ENCODE results near the gene CAMK2G.

CAMK2G gene

GRCh38 chr10:73814896-73815718 is 59.2 kb downstream of the CAMK2G start:
- no peak overlapping the region for H3K4me3 ChIP-seq (ENCODE audit: low read depth, low read length)
- TF ChIP-seq, protein P1, sequence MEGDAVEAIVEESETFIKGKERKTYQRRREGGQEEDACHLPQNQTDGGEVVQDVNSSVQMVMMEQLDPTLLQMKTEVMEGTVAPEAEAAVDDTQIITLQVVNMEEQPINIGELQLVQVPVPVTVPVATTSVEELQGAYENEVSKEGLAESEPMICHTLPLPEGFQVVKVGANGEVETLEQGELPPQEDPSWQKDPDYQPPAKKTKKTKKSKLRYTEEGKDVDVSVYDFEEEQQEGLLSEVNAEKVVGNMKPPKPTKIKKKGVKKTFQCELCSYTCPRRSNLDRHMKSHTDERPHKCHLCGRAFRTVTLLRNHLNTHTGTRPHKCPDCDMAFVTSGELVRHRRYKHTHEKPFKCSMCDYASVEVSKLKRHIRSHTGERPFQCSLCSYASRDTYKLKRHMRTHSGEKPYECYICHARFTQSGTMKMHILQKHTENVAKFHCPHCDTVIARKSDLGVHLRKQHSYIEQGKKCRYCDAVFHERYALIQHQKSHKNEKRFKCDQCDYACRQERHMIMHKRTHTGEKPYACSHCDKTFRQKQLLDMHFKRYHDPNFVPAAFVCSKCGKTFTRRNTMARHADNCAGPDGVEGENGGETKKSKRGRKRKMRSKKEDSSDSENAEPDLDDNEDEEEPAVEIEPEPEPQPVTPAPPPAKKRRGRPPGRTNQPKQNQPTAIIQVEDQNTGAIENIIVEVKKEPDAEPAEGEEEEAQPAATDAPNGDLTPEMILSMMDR (IDR thresholded peaks at IDR 0.05; ENCODE audit: borderline replicate concordance, insufficient read depth, low read depth, low read length), result no peak; the same call in 1 of the 2 replicates

GRCh38 chr10:73814276-73814895 is 60.0 kb downstream of the CAMK2G start:
- no peak overlapping the region for H3K4me3 ChIP-seq (ENCODE audit: low read depth, low read length)
- TF ChIP-seq, protein P1 (IDR thresholded peaks at IDR 0.05; ENCODE audit: borderline replicate concordance, insufficient read depth, low read depth, low read length), result no peak

GRCh38 chr10:73813333-73813732 is 61.0 kb downstream of the CAMK2G start:
- TF ChIP-seq, protein P1 (IDR thresholded peaks at IDR 0.05; ENCODE audit: borderline replicate concordance, insufficient read depth, low read depth, low read length), result no peak
- H3K4me3 ChIP-seq (ENCODE audit: low read depth, low read length), result no peak overlapping the region

DNA sequence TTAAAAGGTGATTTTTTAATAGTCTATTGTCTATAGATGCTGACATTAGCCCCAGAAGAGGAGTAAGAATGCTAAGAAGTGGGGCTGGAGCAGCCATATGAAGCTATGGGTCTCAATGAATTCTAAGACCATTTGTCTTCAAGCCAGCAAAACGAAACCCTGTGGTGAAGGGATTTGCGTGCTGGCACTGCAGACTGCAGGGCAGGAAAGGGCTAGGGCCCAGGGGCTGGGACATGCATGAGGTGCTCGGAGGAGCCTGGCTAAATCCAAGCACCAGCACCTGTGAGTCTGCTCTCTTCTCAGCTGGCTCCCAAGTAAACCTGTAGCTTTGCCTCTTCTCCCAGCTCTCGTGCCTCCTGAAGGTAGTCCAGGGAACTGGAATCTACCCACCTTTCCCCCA is 61.7 kb downstream of the CAMK2G start:
- TF ChIP-seq, protein P1 (IDR thresholded peaks at IDR 0.05; ENCODE audit: borderline replicate concordance, insufficient read depth, low read depth, low read length), result no peak
- no peak overlapping the region for H3K4me3 ChIP-seq (ENCODE audit: low read depth, low read length)

DNA sequence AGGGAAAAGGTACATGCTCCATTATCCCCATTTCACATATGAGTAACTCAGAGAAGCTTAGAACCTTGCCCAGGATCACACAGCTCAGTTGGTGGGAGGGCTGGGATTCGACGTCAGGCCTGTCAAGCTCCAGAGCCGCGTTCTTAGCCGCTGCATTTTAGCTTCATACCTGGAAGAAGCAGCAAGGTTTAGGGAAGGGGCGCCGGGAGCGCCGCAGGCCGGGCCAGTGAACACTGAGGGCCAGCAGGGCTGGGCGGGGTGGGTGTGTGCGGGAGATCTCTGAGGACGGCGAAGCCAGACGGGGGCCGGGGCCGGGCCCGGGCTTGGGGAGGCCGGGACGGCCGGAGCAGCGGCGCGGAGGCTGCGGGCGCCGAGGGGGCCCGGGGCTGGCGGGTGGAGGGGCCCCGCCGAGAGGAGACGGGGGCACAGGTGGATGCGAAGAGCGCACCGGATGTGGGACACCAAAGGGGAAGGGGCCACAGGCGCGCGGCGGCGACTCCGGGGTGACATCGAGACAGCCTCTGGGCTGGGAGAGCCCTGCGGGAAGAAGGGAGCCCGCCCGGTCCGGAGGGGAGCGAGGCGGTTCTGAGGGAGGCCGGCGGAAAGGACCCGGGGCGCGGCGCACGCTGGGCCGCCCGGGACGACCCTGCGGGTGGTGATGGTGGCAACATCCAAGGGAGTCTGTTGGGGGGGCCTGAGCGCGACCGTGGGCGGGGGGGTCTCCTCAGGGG is 63.5 kb downstream of the CAMK2G start:
- H3K4me3 ChIP-seq (ENCODE audit: low read depth, low read length), result peak overlapping the region; percentile 94
- TF ChIP-seq, protein P1 (IDR thresholded peaks at IDR 0.05; ENCODE audit: borderline replicate concordance, insufficient read depth, low read depth, low read length), result no peak

GRCh38 chr10:73810358-73810734 is 64.0 kb downstream of the CAMK2G start:
- H3K4me3 ChIP-seq (ENCODE audit: low read depth, low read length), result peak overlapping the region; percentile 94
- TF ChIP-seq, protein P1 (IDR thresholded peaks at IDR 0.05; ENCODE audit: borderline replicate concordance, insufficient read depth, low read depth, low read length), result no peak
